Hepatocyte (in vitro differentiated cells): ENCODE data around the gene AP3D1.

Source experiments
- EZH2 ChIP-seq: fragments of 200-600 bp; sonication (generic); IDR thresholded peaks from 2 replicates; pipeline ENCODE4 v1.6.1; 2016; ENCODE audit warnings: antibody characterized with exemption, mild to moderate bottlenecking, borderline replicate concordance
- EZH2phosphoT487 ChIP-seq: fragments of 200-600 bp; sonication (generic); IDR thresholded peaks from one replicate; pipeline ENCODE4 v1.6.1; 2018; ENCODE audit warnings: antibody characterized with exemption, mild to moderate bottlenecking, low read depth, moderate library complexity; ENCODE audit not compliant: unreplicated experiment, severe bottlenecking
- TF ChIP-seq, protein P1 (sequence below): fragments of 200-600 bp; sonication (generic); IDR thresholded peaks from 2 replicates; pipeline ENCODE4 v1.5.1; 2016; ENCODE audit warnings: antibody characterized with exemption, mild to moderate bottlenecking; ENCODE audit not compliant: poor library complexity

GRCh38 chr19:2050991-2051772 lies 100.2 kb downstream of the AP3D1 start, which contains the start of gene MKNK2:
- TF ChIP-seq, protein P1, sequence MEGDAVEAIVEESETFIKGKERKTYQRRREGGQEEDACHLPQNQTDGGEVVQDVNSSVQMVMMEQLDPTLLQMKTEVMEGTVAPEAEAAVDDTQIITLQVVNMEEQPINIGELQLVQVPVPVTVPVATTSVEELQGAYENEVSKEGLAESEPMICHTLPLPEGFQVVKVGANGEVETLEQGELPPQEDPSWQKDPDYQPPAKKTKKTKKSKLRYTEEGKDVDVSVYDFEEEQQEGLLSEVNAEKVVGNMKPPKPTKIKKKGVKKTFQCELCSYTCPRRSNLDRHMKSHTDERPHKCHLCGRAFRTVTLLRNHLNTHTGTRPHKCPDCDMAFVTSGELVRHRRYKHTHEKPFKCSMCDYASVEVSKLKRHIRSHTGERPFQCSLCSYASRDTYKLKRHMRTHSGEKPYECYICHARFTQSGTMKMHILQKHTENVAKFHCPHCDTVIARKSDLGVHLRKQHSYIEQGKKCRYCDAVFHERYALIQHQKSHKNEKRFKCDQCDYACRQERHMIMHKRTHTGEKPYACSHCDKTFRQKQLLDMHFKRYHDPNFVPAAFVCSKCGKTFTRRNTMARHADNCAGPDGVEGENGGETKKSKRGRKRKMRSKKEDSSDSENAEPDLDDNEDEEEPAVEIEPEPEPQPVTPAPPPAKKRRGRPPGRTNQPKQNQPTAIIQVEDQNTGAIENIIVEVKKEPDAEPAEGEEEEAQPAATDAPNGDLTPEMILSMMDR, result peak; percentile 55
- TF ChIP-seq EZH2phosphoT487, result no peak
- no peak for TF ChIP-seq EZH2
